ENCODE results near the gene KCNC3.

The KCNC3 gene

DNA sequence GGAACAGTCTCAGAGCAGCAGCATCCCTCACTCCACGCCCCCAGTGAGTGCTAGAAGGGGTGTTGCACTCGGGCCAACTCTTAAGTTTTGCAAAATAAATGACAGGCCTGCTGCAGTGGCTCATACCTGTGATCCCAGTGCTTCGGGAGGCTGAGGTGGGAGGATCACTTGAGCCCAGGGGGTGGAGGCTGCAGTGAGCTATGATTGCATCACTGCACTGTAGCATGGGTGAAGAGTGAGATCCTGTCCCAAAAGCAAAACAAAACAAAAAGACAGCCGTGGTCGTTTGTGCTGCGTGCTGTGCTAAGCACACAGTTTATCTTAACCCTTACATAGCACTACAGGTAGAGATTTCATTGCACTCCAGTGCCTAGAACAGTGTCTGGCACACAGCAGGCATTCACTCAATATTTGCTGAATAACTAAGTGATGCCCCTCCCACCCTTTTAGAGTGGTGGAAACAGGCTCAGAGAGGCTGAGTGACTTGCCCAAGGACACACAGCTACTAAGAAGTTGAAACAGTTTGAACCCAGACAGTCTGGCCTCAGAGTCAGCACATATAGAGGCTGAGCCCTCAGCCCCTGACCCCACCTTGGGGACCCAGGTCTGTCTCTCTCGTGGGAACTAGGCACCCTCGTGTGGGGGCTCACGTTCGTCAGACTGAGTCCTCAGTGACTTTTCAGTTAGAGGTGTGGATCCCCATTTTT lies 18.3 kb downstream of the KCNC3 start (continued):
- TF ChIP-seq, protein P1, sequence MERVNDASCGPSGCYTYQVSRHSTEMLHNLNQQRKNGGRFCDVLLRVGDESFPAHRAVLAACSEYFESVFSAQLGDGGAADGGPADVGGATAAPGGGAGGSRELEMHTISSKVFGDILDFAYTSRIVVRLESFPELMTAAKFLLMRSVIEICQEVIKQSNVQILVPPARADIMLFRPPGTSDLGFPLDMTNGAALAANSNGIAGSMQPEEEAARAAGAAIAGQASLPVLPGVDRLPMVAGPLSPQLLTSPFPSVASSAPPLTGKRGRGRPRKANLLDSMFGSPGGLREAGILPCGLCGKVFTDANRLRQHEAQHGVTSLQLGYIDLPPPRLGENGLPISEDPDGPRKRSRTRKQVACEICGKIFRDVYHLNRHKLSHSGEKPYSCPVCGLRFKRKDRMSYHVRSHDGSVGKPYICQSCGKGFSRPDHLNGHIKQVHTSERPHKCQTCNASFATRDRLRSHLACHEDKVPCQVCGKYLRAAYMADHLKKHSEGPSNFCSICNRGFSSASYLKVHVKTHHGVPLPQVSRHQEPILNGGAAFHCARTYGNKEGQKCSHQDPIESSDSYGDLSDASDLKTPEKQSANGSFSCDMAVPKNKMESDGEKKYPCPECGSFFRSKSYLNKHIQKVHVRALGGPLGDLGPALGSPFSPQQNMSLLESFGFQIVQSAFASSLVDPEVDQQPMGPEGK (tag by site-specific recombination; IDR thresholded peaks at IDR 0.05): peak; percentile 42; the same call in 1 of the 2 replicates
- 0 out of 2 replicates have a peak, but pooled peaks have one; percentile 7 for TF ChIP-seq ZFHX2 (tag by site-specific recombination; conservative IDR thresholded peaks at IDR 0.05)

DNA sequence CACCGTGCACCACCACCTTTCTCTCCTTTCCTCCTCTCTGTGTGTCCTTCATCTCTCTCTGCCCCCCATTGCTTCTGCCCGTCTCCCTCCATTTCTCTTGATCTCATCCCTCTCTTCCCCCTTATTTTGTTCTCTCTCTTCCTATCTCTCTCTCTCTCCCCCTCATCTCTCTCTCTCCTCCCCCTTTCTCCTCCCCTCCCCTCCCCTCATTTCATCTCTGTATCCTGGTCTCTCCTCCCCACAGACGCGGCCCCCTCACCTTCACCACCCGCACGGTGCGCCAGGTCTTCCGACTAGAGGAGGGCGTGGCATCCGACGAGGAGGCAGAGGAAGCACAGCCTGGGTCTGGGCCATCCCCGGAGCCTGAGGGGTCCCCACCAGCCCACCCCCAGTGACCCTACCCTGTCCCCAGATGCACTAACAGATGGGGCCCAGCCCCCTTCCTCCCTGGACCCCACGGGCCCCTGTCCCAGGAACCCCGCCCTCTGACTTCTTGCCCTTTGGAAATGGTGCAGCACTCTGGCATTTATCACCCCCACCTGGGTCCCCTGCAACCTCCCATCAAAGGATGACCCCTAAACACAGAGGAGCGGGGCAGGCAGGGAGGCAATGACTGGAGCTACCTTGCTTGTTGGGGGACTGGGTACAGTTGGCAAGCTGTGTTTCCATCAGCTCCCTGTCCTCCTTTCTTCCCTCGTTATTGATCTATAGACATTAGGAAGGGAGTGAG lies 19.6 kb downstream of the KCNC3 start:
- H3K27ac ChIP-seq (ENCODE audit: extremely low read depth, low read depth, low read length): no peak overlapping the region
- H3K36me3 ChIP-seq (ENCODE audit: control insufficient read depth in 2 of 2, insufficient read depth in 1 of 2, low read length in 2 of 2): no peaks in the 10 kb centered on the region
- peaks cover 6% of the 10 kb centered on the region; the same call in 1 of the 2 replicates for H3K4me1 ChIP-seq (ENCODE audit: control insufficient read depth, insufficient read depth, low read length)
- H3K9me3 ChIP-seq (ENCODE audit: control insufficient read depth, insufficient read depth, low read depth, low read length): no peaks in the 10 kb centered on the region
- CTCF ChIA-PET: interaction anchor here (0.5 kb wide), 1 partner anchor 250 kb away, joined by 3 read pairs; no protein-coding TSS in a partner anchor
- POLR2A ChIA-PET: no interaction called here
- TF ChIP-seq, protein P2, sequence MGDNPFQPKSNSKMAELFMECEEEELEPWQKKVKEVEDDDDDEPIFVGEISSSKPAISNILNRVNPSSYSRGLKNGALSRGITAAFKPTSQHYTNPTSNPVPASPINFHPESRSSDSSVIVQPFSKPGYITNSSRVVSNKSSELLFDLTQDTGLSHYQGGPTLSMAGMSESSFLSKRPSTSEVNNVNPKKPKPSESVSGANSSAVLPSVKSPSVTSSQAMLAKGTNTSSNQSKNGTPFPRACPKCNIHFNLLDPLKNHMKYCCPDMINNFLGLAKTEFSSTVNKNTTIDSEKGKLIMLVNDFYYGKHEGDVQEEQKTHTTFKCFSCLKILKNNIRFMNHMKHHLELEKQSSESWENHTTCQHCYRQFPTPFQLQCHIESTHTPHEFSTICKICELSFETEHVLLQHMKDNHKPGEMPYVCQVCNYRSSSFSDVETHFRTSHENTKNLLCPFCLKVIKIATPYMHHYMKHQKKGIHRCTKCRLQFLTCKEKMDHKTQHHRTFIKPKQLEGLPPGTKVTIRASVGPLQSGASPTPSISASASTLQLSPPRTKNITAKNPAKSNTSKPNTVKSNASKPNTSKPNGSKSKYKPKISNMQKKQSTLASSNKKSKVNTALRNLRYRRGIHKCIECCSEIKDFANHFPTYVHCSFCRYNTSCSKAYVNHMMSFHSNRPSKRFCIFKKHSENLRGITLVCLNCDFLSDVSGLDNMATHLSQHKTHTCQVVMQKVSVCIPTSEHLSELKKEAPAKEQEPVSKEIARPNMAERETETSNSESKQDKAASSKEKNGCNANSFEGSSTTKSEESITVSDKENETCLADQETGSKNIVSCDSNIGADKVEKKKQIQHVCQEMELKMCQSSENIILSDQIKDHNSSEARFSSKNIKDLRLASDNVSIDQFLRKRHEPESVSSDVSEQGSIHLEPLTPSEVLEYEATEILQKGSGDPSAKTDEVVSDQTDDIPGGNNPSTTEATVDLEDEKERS (tag by site-specific recombination; IDR thresholded peaks at IDR 0.05): no peak
- TF ChIP-seq ZNF366 (tag by site-specific recombination; conservative IDR thresholded peaks at IDR 0.05): peak; percentile 68; the same call in 1 of the 2 replicates
- no peak overlapping the region for H3K4me3 ChIP-seq (ENCODE audit: low read depth, low read length)

DNA sequence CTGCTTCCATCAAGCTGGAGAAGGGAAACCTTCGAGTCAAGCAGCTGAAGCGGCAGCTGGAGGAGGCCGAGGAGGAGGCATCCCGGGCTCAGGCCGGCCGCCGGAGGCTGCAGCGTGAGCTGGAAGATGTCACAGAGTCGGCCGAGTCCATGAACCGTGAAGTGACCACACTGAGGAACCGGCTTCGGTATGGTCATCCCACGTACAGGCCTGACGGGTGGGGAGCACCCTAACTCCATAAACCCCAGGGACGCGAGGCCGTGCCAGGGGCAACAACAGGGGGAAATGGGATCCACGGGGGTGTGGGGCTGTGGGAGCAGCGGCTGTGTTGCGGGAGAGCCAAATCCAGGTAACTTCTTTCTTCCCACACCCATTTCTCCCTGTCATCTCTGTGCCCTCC lies 20.2 kb downstream of the KCNC3 start:
- H3K27ac ChIP-seq (ENCODE audit: extremely low read depth, low read depth, low read length): no peak overlapping the region
- H3K4me1 ChIP-seq (ENCODE audit: control insufficient read depth, insufficient read depth, low read length): peaks cover 4% of the 10 kb centered on the region; the same call in 1 of the 2 replicates
- no peaks in the 10 kb centered on the region for H3K9me3 ChIP-seq (ENCODE audit: control insufficient read depth, insufficient read depth, low read depth, low read length)
- CTCF ChIA-PET: no interaction called here
- H3K36me3 ChIP-seq (ENCODE audit: control insufficient read depth in 2 of 2, insufficient read depth in 1 of 2, low read length in 2 of 2): no peaks in the 10 kb centered on the region
- POLR2A ChIA-PET: no interaction called here
- no peak overlapping the region for H3K4me3 ChIP-seq (ENCODE audit: low read depth, low read length)
- TF ChIP-seq, protein P3, sequence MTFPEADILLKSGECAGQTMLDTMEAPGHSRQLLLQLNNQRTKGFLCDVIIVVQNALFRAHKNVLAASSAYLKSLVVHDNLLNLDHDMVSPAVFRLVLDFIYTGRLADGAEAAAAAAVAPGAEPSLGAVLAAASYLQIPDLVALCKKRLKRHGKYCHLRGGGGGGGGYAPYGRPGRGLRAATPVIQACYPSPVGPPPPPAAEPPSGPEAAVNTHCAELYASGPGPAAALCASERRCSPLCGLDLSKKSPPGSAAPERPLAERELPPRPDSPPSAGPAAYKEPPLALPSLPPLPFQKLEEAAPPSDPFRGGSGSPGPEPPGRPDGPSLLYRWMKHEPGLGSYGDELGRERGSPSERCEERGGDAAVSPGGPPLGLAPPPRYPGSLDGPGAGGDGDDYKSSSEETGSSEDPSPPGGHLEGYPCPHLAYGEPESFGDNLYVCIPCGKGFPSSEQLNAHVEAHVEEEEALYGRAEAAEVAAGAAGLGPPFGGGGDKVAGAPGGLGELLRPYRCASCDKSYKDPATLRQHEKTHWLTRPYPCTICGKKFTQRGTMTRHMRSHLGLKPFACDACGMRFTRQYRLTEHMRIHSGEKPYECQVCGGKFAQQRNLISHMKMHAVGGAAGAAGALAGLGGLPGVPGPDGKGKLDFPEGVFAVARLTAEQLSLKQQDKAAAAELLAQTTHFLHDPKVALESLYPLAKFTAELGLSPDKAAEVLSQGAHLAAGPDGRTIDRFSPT (tag by site-specific recombination; IDR thresholded peaks at IDR 0.05): no peak
- TF ChIP-seq ZNF324 (tag by site-specific recombination; IDR thresholded peaks at IDR 0.05) (no peak), ZNF10 (tag by site-specific recombination; IDR thresholded peaks at IDR 0.05) (no peak), ZFP41 (tag by site-specific recombination; IDR thresholded peaks at IDR 0.05; ENCODE audit: borderline replicate concordance) (no peak), GLI4 (tag by site-specific recombination; IDR thresholded peaks at IDR 0.05) (no peak), ZNF202 (tag by site-specific recombination; IDR thresholded peaks at IDR 0.05; ENCODE audit: borderline replicate concordance) (no peak), ZFP3 (tag by site-specific recombination; IDR thresholded peaks at IDR 0.05; ENCODE audit: low read depth) (no peak), ZNF837 (tag by site-specific recombination; IDR thresholded peaks at IDR 0.05) (no peak), ZNF654 (tag by site-specific recombination; IDR thresholded peaks at IDR 0.05; ENCODE audit: low read depth) (no peak), KLF1 (tag by site-specific recombination; IDR thresholded peaks at IDR 0.05) (no peak), SCRT1 (tag by site-specific recombination; IDR thresholded peaks at IDR 0.05; ENCODE audit: borderline replicate concordance) (no peak), YY2 (tag by site-specific recombination; IDR thresholded peaks at IDR 0.05) (no peak), MEIS1 (CRISPR knock-in tag; IDR thresholded peaks at IDR 0.05; ENCODE audit: borderline replicate concordance) (no peak), ZSCAN30 (tag by site-specific recombination; IDR thresholded peaks at IDR 0.05) (no peak), ZNF610 (tag by site-specific recombination; IDR thresholded peaks at IDR 0.05; ENCODE audit: borderline replicate concordance) (no peak)
- TF ChIP-seq, protein P2 (tag by site-specific recombination; IDR thresholded peaks at IDR 0.05): no peak

Data from HEK293 (cell line).